HG03520 (cell line): ENCODE results near the gene C10orf120.

Experiments
- ATAC-seq: cut with Tn5 transposase; IDR thresholded peaks from one replicate; pipeline ENCODE4 v1.9.1; 2021; ENCODE audit warnings: mild to moderate bottlenecking, moderate library complexity; ENCODE audit not compliant: unreplicated experiment

C10orf120 gene

DNA sequence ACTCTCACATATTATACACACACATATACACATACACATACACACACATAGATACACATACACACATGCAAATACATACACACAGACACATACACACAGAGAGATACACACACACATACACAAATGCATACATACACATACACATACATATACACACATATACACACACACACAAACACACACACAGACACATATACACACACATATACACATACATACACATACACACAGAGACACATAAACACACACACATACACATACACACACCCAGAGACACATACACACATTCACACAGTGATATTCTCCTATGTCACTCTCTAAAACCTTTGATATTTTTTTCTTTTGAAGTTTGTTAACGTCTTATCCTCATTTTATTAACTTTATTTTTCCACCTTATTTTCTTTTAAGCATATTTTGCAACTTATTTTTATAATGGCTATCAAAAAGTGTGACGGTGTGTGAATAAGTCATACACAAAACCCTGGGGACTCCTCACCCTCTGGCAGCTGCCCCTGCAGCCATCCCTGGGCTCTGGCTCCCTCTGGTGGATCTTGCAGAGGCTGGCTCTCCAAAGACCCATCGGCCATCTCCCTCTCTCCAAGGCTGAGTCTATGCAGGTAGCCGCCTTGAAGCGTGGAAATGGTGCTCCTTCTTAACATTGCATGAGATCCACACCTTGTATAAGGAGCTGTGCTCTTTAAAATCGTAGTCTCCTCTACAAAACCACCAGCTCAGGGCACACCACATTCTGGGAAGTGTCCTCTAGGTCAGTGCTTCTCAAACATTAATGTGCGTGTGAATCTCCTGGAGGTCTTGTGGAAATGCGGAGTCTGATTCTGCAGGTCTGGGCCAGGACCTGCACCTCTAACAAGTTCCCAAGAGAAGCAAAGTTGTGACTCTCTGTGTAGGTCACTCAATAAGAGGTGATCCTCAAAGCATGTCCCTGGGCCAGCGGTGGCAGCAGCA is 4.1 kb upstream of the C10orf120 start:
- ATAC-seq: no peak

GRCh38 chr10:122702275-122702674 is 2.6 kb upstream of the C10orf120 start:
- no peak for ATAC-seq

DNA sequence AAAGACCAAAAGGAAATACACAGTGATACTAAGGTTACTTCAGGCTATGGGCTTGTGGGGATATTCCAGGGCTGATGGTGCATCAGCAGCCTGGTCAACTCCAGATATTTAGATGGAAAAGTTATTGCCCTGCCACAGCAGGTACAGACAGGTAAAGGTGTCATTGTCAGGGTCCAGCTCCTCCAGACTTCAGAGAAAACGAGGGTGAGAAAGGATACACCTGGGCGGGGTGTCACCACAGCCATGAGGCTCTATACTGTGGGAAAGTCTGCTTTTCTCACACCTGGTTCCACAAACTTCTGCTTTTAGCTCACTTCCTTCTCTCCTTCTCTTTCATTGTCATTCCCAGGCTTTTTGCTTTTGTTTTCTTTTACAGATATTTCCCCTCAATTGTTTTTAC is 2.0 kb upstream of the C10orf120 start:
- no peak for ATAC-seq

GRCh38 chr10:122696687-122697086 is 3.0 kb downstream of the C10orf120 start:
- ATAC-seq: no peak

DNA sequence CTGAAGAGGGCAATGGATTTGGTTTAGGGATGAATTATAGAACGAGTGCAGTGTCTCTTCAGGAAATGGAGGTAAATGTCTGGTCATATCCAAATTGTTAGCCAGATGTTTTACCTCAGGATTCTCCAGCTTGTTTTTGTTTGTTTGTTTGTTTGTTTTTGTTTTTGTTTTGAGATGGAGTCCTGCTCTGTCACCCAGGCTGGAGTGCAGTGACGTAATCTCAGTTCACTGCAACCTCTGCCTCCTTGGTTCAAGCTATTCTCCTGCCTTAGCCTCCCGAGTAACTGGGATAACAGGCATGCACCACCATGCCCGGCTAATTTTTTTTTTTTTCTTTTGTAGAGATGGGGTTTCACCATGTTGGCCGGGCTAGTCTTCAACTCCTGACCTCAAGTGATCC is 6.9 kb downstream of the C10orf120 start:
- ATAC-seq: no peak

DNA sequence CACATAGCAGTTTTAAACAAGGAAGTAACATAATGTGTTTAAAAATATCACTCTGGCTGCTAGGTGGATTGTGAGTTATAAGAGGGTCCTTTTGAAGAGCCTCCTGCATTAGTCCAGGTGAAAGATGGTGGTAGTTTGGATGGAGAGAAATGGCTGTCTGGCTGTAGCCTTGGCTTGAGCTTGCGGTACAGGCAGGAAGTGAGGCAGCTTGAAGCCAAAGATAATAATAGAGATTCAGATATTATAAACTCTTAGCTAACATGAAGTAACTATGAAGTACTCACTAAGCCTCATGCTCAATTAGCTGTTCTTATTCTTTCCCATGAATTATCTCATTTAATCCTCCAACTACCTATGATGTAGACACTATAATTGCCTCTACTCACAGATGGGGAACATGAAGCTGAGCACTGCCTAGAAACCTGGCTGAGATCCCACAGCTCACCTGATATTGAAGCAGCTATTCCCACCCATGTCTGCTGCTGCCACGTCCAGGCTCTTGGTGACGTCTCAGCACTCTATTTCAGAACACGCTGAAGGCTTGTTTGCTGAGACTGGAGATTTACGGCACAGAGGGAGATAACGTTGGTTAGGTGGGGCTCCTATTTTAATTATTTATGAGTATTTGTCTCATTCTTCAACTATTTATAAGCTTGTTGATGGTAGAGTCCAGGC is 10.4 kb downstream of the C10orf120 start:
- no peak for ATAC-seq

DNA sequence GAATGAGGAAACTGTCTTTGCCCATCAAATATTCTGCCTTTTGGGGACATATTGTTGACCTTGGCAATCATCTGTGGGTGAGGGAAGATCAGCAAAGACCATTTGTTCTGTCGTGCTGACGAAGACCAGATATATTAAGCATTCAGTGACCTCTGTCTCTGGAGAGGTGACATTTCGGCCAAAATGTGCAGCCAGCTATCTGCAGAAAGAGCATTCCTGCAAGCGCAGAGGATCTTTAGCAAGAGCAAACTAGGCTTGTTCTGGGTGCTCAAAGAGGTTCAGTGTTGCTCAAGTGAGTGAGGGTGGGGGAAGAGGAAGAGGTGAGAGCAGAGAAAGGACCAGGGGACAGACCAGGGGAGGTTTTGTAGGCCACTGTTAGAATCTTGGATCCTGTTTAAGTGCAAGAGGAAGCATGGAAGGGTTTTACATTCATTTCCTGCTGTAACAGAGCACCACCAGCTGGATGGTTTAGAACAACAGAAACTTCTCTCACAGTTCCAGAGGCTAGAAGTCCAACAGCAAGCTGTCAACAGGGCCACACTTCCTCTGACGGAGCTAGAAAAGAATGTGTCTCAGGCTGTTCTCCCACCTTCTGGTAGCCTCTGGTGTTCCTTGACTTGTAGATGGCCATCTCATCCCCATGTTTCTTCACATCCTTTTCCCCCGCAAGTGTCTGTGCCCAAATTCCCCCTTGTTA is 11.2 kb downstream of the C10orf120 start:
- ATAC-seq: no peak

GRCh38 chr10:122682522-122682921 is 17.1 kb downstream of the C10orf120 start:
- no peak for ATAC-seq

GRCh38 chr10:122678266-122678665 is 21.4 kb downstream of the C10orf120 start:
- ATAC-seq: no peak

- ATAC-seq: no peak
Measured at GRCh38 chr10:122675278-122675677, 24.4 kb downstream of the C10orf120 start.

GRCh38 chr10:122674781-122675180 is 24.9 kb downstream of the C10orf120 start:
- ATAC-seq: no peak

GRCh38 chr10:122673731-122674130 is 25.9 kb downstream of the C10orf120 start:
- no peak for ATAC-seq

- no peak for ATAC-seq
Measured at GRCh38 chr10:122673269-122673668, 26.4 kb downstream of the C10orf120 start.

GRCh38 chr10:122672655-122673054 is 27.0 kb downstream of the C10orf120 start:
- no peak for ATAC-seq

GRCh38 chr10:122671355-122671754 is 28.3 kb downstream of the C10orf120 start:
- ATAC-seq: no peak

- no peak for ATAC-seq
Measured at GRCh38 chr10:122669842-122670241, 29.8 kb downstream of the C10orf120 start.

GRCh38 chr10:122669045-122669444 is 30.6 kb downstream of the C10orf120 start:
- no peak for ATAC-seq

DNA sequence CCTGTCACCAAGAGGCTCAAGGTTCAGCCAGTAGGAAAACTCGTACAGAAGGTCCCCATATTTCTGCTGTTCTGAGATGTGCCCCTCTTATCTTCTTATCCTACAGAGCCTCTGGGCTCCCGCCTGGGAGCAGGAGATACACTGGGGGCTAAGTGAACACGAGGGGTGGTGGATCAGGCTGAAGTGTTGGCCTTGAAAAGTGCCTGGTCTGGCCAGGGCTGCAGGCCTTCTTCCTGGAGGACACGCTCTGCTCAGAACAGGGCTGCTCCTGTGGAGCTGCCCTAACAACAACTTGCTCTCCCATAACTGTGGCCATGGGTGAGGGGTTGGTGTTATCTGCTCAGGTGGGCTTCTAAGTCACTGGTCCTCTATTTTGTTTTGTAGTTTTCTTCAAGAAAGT is 33.7 kb downstream of the C10orf120 start:
- ATAC-seq: no peak

DNA sequence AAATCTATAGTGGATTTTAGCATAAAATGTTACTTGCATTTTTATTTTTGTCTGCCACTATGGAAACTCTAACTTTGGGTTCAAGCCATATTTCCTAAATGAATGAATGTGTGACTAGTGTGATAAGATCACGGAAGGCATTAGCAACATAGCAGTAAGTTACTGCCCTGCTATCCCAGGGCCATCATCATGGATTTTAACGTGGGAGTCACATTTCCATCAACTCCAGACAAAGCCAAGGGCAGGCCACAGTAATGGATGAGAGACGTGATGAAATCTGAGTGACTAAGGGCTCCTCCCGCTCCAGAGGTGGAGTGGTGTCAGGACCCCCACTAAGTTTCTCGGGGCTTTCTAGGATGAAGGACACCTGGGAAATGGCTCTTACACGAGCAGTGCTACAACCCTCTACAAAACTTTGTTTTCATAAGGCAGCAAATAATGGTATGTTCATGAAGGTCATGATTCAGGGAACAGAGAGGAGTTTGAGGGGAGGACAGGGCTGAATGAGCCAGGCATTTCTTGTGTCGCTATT is 34.3 kb downstream of the C10orf120 start:
- no peak for ATAC-seq

DNA sequence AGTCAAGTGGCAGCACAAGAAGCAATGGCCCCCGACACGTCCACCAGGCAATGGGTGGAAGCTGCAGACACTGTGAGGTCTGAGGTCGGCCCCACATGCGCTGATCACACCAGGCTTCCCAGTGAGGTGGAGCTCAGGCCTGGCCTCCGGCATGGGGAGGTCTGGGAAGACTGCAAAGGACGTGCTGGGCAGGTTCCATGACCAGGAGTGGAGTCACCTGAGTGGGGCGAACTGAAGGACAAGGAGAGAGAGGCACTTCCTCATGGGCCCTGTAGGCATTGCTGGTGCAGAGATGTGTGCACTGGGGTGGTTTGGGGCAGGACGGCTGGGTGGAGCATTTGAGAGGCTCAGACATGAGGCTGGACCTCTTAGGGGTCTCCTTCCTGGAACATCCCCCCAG is 35.1 kb downstream of the C10orf120 start:
- no peak for ATAC-seq

GRCh38 chr10:122663516-122664130 is 36.0 kb downstream of the C10orf120 start:
- no peak for ATAC-seq
